Stimulated activated CD8-positive, alpha-beta memory T cell treated with anti-CD3 and anti-CD28 coated beads, Interleukin-4, amount 100 ng/mL, for 48 hours (primary cell): ENCODE results near the gene DYNLRB2.
A peak's percentile ranks its signal among the peaks of the same experiment; 100 is the strongest.

Experiments used
- DNase-seq: peaks from one replicate; pipeline ENCODE4 v3.0.0-alpha.2; 2020

The DYNLRB2 gene

DNA sequence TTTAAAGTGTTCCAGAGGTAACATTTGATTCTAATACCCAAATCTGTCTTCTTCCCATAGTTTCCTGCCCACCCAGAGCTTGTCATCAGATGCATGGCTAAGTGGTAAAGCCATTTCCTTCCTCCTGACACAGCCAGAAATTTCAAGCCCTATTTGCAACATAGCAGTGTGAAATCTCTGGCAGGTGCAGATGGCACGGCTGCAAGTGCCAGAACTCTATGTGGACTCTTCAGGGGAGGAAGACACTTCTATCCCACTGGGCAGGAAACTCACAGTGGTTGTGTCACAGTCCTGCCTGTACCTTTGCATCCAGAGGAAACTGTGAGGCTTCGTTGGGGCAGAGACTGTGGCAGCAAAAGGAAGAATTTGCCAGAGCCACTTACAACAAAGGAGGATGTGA lies 13.2 kb downstream of the DYNLRB2 start:
- no peak for DNase-seq

DNA sequence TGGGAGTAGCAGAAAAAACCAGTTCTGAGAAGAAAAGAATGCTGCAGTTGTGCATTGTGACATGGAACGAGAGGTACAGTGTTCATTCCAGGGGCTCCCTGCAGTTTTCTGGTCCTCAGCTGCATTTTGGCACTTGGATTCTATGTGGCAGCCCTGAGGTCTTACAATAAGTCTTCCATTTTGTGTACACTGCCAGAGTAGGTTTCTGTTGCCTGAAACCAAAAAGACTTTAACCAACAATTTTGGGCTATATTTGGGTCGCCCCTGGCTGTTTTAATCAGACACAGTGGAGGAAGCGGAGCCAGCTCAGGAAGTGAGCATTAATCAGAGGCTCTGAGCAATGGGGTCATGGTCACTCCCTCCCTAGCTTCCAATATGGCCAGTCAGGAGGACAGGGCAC lies 15.7 kb downstream of the DYNLRB2 start:
- no peak for DNase-seq

DNA sequence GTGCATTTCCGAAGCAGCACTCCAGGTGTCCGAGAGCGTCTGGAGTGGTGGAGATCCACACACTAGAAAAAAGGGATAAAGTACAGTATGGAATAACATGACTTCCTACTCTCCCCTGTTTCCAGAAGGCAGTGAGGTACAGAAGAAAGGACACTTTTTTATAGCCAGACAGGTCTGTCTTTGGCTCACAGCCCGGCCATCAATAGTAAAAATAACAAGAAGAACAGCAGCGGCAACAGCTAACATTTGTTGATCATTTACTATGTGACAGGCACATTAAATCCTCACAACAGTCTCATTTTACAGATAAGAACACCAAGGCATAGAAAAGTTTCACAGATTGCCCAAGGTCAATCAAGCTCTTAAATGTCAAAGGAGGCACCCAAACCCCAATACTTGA lies 16.2 kb downstream of the DYNLRB2 start:
- no peak for DNase-seq

DNA sequence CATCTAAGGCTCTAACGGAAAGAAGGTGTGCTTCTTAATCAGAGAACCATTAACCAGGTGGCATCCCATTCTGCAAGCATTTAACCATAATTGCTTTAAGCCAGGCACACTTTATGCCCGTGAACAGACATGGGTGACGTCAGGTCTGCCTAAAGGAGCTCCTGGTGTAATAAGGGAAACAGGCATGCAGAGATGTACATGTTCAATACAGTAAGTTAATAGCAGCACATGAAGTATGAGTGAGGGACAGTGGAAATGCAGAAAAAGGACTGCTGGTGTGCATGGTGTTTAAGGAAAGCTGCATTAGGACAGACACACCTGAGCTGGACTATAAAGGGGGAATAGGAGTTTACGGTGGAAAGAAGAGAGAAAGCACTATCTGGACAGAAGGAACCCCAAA lies 18.6 kb downstream of the DYNLRB2 start:
- DNase-seq: no peak

DNA sequence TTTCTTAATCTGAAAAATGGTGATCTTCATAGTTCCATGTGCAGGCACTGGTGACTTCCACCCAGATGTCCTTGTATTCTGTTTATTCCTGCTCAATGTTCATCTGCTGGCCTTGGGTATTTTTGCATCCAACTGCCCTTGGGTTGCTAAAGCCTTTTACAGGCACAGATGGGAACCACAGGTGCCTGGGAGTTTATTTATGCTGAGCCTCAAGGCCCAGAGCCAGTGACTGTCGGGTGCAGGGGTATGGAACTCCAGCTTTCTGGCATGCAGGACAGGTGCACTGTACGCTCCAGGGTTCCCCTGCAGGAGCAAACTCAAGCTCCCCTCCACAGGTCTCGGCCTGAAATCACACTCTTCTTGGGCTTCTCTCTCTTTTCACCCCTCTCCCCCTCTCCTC lies 22.3 kb downstream of the DYNLRB2 start:
- DNase-seq: no peak

DNA sequence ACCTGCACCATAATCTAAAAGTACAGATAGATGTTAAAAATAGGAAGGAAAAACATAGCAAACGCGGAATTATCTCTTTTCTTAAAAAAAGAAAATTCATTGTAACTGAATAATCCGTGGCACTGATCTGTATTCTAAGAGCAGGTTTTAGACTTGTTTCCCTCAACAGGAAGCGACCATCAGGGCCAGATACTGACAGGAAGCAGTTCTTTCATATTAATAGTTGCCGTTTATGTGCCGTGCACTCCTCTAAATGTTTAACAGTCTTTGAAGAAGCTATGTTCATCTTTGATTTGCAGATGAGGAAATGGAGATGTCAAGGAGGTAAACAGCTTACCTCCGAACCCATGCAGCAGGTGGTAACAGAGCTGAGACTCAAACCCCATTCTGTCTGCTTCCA lies 23.6 kb downstream of the DYNLRB2 start:
- no peak for DNase-seq

DNA sequence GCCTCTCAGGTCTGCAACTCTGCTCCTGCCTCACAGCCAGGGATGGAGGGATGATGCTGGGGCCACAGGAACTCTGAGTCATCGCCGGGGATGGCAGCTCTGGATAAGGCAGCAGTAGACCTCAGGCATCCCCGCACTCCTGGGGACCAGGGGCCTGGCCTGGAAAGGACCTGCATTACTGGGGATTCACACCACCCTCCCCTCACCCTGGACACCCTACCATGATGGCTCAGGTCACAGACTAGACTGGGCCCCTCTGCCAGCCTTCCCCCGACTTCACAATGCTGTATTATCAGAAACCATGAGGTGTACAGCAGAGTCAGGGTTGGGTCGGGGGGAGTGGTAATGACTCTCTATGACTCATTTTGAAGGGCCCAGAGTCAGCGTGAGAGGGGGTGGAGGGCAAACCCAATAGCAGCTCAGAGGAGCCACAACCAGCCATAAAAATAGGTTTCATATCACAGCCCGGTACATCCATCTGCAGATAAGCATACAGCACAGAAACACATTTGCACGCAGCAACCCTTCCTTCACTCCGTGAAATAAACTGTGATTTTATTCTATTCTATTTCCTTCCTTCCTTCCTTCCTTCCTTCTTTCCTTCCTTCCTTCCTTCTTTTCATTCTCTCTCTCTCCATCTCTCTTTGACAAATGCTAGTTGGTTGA lies 28.8 kb downstream of the DYNLRB2 start:
- DNase-seq: peak; percentile 82

DNA sequence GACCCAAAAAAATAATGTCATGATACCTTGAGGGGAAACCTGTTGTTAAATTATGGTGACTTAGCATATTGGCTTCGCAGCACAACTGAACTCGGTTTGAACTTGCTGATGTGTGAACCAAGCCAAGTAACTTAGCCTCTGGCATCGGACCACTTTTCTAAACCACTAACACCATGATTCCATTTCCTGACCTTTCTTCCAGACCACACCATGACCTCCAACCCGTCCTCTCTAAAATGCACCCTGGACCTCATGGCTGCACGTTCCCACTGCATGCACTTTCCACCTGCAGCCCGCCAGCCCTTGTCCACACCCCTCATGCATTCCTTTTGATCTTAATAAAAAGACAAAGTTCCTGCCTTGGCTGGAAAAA lies 29.3 kb downstream of the DYNLRB2 start:
- DNase-seq: no peak

DNA sequence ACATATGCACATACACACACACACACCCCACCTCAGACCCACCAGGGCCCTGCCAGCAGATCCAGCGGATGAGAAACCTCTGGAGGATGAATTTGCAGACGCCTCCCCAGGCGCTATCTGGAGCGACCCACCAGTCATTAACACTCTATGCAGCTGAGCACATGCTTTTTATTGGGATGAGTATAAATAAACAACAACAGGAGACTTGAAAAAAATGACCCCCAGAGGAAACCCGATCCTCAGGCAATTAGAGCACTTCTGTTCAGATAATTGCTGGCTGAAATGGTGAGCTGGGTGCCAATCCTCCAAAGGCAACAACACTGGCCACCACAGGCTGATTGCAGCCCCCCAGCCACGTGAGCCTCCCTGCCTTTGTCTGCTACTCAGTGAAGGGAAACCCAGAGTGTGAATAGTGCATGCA lies 32.9 kb downstream of the DYNLRB2 start:
- DNase-seq: no peak

DNA sequence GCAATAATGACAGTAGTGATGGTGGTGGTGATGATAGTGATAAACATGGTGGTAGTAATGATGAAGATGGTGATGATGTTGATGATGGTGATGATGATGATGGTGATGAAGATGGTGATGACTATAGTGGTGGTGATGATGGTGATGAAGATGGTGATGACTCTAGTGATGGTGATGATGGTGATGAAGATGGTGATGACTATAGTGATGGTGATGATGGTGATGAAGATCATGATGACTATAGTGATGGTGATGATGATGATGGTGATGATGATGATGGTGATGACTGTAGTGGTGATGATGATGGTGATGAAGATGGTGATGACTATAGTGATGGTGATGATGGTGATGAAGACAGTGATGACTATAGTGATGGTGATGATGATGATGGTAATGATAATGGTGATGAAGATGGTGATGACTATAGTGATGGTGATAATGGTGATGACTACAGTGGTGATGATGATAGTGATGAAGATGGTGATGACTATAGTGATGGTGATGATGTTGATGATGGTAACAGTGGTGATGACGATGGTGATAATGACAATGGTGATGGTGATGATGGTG lies 35.6 kb downstream of the DYNLRB2 start:
- no peak for DNase-seq

DNA sequence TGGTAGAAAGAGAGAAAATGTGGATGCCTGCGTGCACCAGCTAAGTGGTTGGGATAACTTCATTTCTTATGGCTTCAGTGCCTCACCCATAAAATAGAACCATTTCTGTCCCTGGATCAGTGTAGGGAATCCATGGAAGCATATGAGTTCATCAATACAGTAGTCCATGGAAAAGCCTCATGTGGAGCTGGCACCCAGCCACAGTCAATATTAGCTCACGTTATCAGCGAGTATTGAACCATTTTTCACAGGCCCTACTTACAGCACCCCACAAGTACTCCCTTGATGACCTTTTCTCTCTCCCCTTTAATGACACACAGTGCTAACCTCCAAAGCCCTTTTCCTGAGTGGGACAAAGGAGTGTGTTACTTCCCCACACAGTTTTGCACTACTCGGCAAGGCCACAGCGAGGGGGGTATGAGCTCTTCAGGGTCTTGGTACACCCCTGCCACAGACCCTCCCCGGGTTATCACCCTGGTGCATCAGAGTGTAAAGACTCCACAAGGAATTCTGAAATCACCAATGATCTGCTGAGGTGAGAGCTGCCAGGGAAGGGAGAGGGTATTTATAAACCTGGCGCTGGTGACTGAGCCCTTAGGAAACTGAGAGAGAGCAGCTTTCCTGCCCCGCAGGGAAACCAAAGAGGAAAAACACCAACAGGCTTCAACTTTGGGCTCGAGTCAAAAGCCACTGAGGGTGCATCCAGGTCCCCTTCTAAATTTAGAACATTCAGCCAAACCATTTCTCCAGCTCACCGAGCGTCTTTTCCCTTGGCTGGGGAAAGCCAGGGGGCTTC lies 36.9 kb downstream of the DYNLRB2 start:
- DNase-seq: no peak

DNA sequence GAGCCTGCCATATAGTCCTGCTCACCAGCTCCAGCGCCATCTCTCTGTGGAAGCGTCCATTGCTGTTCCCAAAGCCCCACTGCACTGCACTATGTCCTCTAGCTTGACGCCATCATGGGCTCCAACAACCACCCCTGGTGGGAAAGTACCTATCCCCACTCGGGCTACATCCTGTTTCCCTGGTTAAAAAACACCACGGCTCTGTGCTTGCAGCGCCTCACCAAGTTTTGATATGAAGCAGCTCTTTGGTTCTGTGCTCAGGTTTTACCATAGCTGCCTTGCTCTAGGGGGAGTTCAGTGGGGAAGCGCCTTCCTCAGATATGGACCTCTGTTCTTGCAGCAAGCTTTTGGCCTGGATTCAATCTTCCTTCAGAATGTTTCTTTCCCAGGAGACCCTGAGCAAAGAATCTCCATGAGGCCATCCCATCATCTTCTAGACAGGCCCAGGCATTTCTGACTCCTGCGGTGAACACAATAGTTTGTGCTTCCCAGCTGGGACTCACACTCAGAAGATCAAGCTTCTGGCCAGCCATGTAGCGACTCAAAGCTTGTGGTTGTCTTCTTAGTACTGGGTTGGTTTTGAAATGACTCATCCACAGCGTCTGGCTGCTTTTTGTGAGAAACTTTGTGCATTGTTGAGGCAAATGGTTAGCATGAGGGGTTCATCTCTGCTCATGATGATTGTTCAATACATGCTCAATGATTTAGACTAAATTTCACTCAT lies 39.5 kb downstream of the DYNLRB2 start:
- peak; percentile 76 for DNase-seq

DNA sequence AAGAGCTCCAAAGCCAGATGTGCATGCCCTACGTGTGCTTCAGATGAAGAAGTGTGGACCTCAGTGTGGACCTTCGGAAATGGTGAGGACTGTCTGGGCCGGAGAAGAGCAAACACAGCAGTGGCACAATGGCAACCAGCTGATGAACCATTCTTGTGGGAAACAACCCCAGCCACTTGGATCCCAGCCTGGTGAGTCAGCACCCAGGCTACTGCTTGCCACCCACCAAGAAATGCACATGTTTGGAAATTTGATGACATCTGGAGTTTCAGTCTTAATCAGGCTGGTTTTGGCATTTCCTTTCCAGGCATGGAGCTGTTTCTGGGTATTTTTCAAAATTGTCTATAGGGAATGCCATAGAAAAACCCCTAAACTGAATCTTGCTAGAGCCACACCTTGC lies 42.7 kb downstream of the DYNLRB2 start:
- DNase-seq: peak; percentile 69

DNA sequence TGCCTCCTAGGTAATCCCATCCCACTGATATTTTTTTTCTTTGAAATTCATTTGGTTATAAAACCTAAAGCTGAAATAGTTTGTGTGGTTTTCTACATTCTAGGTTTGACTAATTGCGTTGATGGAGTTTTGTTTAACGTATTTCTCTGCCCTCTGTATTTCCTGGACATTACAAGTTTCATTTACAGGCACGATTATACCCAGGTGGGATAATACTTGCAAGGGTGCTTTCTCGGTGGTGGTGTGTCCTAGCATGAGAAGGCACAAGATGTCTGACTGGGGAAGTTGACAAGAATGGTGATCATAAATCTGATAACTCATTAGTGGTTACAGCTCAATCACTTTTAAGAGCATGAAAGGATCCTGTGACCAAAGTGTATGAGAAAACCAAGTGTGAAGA lies 45.0 kb downstream of the DYNLRB2 start:
- no peak for DNase-seq

DNA sequence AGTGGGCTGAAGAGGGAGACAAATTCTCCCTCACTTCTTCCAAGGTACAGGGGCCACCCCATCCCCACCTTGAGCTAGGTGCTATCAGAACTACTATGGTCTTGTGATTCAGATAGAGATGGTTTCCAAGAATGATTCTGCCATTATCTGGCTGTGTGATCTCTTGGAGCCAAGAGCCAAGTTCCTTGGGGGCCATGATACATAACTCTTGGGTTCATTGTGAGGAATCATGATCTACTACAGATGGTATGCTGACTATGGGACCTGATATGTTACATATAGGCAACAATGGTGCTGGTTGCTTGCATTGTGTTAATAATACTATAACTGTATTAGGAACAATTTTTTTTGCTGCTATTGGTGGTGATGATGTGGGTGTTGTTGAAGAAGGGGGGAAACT lies 45.7 kb downstream of the DYNLRB2 start:
- DNase-seq: no peak

DNA sequence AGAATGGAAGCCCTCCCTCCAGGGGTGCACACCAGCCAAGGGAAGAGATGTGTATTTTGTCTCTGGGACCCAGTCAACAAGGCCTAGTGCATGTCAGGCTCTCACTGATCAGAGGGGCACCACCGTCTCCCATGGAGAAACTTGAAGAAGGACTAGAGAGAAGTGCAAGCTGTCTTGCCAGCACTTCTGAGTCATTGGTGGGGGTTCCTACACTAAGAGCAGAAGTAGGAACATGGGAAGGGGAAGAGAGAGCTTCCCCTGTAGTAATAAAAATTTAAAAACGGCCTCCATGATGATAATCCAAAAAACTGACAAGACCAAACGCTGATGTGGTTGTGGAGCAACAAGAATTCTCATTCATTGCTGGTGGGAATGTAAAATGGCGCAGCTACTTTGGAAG lies 46.3 kb downstream of the DYNLRB2 start:
- no peak for DNase-seq

DNA sequence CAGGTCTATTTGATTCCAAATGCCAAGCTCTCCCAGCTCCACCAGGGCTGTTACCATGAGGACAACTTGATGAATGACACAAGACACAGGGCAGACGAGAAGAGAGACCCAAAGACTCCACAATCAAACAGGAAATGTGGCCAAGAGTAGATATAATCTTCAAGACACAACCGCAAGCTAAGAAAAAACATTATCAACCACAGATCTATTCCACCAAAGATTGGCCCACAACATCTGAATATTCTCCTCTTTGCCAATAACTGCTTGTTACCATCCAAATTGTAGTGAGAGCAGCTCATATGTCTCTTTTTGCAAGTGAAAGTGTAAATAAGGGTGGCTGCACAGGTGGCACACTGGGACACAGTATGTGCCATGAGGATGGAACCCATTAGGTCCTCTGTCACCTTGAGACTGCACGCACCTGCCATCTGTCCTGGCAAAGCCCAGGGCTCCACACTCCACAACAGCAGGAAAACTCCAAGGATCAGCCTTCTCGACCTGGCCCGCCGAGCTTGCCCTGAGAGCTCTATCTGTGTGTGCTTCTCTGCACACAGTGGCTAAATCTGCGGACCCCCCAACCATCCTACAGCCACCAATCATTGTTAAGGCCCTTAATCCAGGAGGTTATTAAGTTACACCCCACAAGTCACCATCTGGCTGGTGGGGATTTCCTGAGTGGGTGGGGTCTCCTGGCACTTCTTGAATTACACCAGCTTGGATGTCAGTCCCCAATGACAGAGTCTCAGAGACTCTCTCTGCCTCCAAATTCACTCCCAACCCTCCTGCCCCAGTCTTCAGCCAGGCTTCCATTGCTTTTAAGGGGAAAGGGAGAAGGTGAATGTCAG lies 50.5 kb downstream of the DYNLRB2 start:
- no peak for DNase-seq

DNA sequence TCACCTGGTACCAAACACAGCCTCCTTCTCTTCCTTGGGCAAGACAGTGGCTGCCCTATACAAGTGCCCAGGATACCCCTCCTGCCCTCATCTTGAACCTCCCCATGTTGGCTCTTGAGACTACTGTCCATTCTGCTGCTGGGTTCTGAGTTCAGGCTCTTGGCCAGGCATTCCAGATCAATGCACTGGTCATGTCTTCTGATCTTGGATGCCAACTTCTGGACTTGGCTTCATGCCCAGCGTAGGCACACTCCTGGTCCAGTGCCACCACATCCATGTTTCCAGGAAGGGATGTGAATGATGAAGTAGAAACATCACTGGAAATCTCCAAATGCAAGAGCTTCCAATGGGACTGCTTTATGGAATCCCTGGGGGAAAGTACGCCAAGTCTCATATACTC lies 51.5 kb downstream of the DYNLRB2 start:
- no peak for DNase-seq

DNA sequence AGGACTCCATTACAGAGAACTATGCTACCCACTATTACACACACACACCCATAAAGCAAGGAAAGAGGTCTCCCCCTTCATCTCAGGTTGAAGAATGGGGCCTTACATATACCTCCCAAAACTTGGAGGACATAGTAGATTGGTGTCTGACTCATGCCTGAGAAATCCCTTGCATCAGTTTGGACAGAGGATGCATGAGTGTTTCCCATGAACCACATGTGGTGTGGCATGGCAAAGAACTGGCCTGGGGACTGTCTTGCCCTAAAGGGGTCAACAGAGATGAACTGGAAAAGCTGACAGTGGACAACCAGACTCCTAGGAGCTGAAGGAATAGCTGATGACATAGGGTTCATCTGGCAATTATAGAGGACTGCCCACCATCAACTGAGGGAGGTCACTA lies 54.0 kb downstream of the DYNLRB2 start:
- DNase-seq: no peak

DNA sequence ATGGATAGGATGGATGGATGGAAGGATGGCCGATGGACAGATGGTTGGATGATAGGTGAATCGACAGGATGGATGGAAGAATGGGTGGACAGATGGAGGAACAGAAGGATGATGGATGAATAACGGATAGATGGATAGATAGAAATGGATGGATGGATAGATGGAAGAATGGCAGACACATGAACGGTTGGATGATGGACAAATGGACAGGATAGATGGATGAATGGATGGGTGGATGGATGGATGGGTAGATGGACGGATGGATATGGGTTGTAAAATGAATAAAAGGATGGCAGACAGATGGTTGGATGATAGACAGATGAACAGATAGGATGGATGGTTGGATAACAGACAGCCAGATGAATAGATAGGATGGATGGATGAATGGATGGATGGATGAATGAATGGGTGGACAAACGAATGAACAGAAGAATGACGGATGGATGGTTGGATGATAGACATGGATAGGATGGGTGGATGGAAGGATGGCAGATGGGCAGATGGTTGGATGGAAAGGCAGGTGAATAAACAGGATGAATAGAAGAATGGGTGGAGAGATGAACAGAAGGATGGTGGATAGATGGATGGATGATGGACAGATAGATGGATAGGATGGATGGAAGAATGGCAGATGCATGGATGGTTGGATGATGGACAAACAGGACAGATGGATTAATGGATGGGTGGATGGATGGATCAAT lies 55.9 kb downstream of the DYNLRB2 start:
- no peak for DNase-seq

DNA sequence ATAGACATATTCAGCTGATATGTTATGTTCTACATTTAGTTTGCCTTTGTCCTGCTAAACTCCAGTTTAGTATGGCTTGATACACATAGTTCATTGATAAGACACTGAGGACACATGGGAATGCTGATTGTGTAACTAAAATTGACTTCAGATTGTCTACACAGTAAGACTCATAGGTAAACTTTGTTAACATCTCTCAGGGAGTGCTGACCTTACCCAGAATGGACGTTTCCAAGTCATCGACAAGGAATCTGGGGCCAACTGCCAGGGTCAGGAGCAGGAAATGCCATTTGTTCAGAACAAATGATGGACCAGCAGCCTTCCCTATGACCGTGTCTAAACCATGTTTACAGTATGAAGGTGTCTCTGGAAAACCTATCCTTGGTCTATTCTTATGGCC lies 58.7 kb downstream of the DYNLRB2 start:
- no peak for DNase-seq
